Activated CD4-positive, alpha-beta T cell treated with anti-CD3 and anti-CD28 coated beads, Interleukin-2, amount 50 U/mL, for 4 hours (primary cell): ENCODE results near the gene DOC2A.
A peak's percentile ranks its signal among the peaks of the same experiment; 100 is the strongest.

Experiments
- DNase-seq, 2 experiments: peaks; one replicate each; pipeline ENCODE4 v3.0.0-alpha.2; 2020

DOC2A gene

DNA sequence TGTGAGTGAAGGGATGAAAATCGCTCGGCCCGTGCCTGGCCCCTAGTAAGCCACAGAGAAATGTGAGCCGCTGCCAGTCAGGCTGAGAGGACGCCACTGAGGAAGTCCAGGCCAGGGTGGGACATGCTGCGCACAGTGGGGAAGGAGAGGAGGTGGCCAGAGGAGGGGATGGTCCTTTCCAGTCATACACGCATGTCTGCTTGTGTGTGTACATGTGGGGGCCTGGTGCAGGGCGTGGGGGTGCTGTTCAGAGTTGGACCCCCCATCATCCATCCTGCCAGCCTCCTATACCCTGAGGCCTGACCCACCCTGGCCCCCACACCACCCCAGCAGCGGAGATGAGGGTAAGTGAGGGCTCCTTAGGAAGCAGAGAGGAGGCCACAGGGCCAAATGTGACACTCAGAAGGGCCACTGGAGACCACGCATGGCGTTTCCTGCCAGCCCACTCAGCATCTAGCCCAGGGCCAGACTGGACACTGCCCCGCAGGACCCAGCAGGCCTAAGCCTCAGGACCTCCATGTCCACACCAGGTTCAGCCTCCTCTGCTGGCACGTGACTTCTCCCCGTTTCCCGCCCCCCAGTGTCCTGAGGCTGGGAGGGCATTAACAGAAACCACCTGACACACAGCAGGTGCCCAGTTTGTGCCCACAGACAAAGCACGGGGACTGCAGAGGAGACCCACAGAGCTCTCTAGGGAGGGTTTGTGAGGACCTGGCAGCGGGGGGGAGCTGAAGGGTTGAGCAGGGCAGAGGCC is 7.0 kb downstream of the DOC2A start:
- DNase-seq = no peak

DNA sequence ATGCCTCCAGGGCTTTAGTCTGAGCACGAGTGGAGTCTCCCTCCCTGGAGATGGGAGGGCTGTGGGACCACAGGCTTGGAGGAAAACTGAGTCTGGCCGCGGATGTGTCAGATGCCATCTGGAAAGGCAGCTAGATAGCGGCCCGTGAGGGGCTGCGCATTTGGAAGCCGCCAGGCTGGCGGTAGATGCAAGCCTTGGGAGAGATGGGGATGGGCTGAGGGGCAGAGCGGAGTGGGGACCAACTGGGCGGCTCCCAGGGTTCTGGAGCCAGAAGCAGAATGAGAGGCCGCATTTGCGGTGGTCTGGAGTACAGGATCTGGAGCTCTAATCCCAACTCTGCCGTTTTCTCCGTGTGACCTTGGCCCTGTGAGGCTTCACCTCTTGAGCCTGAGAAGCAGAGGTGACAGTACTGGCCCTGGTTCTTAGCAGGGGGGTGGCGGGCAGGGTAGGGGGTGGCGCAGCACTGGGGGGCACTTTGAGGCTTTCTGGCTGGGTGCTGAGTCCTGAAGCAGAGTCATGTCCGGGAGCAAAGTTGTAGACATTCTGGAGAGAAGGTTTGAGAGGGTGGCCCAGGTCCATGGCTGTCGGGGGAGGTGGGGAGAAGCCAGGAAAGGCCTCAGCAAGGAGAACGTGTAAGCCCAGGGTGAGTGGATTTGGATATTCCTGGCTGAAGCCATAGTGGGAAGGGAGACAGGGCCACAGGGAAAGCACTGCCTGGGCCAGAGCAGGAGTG is 8.0 kb downstream of the DOC2A start:
- DNase-seq = no peak

DNA sequence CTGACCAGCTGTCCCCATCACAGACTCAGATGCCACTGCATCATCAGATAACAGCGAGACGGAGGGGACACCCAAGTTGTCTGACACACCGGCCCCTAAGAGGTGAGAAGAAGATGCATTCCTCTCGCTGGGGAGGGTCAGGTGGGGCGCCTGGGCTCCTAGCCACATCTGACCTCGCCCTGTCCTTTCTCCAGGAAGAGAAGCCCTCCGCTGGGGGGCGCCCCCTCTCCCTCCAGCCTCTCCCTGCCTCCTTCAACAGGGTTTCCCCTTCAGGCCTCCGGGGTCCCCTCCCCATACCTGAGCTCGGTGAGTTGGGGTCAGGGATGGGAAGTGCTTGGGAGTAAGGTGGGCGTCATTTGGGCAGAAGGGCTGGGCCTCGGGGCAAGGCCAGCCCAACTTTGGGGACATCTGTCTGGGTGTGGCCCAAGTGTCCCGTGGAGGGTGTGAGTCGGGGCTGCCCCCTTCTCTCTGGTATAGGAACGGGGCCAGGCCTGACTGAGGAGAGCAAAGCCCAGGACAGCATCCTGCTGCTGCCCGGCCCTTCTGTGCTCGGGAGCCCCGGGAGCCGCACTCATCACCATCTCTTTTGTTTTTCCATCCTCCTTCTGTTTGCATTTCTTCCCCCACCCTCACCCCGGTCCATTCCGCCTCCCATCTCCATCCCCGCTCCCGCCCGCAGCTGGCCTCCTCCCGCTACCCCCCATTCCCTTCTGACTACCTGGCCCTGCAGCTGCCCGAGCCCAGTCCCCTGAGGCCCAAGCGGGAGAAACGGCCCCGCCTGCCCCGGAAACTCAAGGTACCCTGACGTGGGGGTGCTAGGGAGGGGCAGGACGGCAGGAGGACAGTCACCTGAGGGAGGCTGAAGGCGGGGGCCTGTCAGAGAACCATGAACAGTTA is 9.8 kb downstream of the DOC2A start:
- DNase-seq = no peak

DNA sequence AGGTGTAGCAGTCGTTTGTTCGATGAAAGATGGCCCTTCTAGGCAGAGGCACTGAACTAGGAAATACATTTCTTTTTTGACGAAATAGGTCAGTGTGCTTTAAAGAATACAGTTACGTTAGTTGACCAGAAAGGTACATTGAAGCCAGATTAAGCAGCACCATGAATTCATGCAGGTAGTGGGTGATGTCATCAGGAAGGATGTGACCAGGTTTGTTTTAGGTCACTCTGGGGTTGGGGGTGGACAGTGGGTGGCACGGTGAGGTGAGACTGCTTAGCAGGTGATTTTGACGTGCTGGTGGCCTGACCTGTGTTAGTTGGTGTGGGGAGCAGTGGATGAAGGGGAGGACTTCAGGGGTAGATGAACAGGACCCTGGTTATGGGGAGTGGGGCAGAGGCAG is 11.2 kb downstream of the DOC2A start:
- DNase-seq = no peak

DNA sequence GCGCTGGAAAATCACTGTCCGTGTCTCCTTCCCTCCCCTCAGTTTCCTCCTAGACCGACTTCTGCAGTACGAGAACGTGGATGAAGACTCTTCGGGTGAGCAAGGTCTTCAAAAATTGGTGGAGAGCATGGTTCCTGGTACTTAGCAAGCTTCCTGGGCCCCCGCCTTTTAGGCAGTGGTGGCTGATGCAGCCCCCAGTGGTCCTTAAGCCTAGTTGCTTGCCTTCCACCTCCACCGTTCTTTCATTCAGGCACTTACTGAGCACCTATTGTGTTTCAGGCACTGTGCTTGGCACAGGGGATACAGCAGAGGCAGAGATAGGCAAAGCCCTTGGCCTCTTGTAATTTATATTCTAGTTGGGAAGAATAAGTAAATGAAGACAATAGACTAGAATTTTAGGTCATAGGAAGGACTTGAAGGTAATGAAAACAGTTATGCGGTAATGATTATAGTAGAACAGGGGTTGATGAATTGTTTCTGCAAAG is 14.0 kb downstream of the DOC2A start:
- DNase-seq = no peak

DNA sequence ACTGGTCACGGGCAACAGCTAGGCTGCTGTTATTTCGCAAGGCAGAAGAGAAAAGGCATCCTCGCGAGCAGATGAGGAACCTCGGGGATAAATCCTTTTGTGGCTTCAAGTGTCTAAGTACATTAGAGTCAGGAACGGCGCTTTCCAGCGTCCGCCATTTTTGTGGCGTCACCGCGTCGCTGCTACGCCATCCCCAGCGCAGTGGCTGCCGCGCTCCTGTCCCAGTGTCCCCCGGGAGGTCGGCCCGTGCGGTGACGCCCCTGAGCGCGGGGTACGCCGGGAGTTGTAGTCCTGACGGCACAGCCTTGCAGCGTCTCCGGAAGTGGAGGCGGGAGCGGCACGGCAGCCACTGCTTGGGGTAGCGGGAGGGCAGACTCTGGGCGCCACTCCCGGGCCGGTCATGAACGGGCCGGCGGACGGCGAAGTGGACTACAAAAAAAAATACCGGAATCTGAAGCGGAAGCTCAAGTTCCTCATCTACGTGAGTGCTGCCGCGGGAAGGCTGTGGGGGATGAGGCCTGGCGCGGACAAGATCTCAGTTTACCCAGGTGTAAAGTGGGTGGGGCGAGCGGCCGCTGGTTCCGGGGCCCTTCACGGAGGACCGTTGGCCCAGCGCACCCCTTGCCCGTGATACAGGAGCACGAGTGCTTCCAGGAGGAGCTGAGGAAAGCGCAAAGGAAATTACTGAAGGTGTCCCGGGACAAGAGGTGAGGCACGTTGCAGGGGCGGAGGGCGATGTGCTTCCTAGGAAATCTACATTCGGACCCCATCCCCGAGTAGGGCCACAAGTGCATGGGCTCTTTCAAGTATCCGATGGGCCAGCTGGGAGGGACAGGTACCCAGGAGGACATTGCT is 14.7 kb downstream of the DOC2A start, which contains the start of gene INO80E:
TSS of gene INO80E (plus strand) at position 331 of the 855 bp plus-strand sequence. CDS start at position 401, 70 bp downstream.
- peak; percentile 99 for DNase-seq

DNA sequence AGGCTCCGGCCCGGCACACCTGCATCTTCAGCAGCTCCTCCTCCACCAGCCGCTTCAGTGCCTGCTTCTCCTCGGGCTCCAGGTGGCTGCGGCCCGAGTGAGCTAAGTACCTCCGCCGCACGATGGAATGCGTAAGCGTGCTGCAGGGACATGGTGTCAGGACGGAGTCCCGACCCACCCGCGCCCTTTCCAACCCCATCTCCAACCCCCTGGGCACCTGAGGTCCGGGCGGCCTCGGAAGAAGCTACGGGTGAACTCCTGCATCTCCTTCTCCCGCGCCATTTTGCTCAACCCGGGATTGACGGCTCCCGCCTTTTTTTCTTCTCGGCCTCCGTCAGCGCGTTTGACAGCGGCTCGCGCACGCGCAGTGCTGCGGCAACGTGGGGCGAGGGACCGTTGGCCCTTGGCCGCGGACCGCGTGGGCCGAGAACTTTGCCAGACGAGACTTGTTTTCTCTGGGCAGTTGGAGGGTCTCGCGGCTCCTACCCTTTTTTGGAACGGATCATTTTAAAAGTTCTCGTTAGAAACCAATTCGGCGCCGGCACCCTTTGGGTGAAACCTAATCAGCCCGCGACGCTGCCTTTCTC is 15.4 kb downstream of the DOC2A start, which contains the start of gene HIRIP3:
TSS of gene HIRIP3 (minus strand) at position 294 of the 587 bp plus-strand sequence. CDS start at position 282, 12 bp downstream.
- DNase-seq = peak; percentile 76

DNA sequence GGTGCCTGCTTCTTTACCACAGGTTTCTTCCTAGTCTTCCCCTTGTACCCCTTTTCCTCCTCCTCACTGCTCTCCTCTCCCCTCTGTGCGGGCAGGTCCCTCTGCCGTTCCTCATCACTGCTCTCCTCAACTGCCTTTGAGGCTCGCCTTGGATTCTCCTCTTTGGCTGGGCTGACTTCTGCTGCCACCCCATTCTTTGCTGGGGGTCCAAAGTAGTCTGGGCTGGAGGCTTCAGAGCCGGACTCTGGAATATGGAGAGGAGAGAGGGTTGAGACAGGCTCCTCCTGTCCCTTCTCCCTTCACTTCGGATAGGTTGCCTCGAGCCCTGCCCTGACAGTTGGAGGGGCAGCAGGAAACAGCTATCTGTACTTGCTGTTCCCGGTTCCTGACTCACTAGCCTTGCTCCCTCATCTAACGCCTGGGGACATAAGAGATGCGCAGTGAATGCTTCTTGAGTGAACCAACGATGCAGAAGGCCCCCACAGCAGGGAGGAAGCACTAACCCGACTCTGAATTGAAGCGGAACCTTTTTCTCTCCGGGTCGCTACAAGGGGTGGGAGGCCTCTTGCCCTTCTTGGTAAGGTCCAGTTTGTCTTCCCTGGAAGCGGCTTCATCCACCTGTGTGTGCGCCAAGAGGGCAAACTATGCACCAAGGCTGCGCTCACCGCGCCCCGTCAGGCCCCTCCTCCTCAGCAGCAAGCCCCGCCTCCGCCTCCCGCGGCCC is 16.1 kb downstream of the DOC2A start:
- peak in 1 of 2 experiments; percentile 63 for DNase-seq

DNA sequence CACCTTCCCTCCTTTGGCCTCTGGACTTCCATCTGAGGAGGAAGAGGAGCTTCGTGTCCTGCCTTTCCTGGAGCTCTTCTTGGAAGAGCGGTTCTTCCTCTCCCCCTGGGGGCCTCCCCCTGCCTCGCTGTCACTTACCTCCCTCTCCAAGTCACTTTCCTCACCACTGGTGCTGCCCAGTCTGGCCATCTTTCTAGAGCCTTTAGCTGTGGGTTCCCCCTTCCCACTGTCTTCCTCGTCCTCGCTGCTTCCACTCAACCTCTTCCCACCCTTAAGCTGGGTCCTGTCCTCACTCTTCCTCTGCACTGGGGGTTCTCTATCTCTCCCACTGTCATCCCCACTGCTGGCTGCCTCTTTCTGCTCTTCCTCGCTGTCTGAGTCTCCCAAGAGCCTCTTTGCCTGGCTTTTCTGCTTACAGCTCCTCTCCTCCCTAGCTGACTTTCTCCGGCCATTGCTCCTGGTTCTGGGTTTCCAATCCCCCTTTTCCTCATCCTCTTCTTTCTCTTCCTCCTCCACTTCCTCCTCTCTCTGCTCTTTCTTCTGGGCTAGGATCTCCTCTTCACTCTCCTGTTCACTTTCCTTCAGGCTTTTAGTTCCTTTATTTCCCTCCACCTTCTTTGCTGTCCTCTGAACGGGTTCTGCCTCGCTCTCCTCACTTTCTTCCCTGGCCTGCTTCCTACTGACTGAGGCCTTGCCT is 16.8 kb downstream of the DOC2A start:
- no peak for DNase-seq

DNA sequence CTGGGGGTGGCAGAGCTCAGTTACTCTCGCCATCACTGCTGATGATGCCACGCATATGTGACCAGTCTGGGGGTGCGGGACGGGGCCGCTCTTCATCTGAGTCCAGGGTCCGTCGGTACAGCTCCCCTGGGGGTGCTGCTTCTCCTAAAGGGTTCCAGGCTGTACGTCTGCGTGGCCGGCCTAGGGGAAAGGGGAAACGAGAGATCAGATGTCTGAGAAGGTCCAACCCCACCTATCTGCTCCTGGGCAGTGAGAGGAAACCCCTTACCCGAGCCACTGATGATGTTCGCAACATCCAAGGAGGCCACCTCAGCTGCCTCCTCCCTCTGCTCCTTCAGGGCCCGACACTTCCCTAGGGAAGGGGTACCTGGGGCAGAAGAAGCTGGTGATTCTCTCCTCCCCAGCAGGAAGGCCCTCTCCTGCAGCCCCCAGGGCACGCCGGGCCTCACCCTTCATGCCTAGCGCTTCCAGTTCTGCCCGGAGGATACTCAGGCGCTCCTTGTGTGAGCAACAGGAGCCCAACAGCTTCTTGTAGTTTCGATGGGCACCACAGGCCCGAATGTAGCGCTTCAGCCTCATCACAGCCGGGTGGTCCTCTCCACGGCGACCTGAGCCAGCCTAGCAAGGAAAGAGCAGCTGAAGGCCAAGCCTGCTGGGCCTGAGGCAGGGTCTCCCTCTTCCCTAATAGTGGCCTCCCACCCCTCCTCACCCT is 17.5 kb downstream of the DOC2A start:
- DNase-seq = no peak

DNA sequence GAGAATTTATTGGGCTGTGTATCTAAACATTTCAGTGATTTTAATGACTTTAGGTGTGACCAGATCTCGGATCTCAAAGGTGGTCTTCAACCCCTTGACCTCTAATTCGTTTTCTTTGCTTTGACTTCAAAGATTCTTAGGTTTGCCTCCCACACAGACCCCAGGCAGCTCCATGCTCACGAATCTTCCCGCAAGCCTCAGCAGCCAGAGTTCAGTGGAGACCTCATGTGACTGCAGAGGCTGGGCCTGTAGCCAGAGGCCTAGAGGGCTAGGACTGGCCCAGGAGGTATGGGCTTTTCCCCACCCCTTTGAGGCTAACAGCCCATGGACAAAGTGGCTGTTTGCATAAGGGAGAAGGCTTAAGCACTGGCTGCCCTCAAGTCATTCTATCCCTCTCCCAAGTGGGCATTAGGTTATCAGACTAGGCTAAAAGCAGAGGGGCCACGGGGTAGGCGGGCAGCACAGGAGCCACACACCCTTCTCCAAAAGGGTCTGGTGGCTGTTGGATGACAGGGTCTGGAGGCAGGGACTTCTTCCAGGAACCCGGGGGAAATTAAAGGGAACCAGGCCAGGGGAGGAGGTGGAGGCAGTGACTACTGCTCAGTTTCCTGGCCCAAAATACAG is 18.4 kb downstream of the DOC2A start:
- no peak for DNase-seq

DNA sequence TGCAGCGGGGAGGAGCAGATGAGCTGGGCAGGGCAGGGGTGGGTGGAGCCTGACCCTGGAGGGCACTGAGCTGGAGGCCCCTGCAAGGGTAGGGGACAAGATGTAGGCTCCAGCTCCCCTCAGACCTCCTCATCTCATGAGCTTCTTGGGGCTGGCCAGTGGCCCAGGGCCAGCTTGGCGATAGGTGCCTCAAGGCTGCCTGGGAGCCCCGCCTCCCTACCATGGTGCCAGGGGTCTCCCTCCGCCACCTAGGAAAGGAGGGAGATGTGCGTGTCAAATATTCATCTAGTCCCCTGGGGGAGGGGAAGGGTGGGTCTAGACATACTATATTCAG is 19.3 kb downstream of the DOC2A start:
- DNase-seq = no peak

DNA sequence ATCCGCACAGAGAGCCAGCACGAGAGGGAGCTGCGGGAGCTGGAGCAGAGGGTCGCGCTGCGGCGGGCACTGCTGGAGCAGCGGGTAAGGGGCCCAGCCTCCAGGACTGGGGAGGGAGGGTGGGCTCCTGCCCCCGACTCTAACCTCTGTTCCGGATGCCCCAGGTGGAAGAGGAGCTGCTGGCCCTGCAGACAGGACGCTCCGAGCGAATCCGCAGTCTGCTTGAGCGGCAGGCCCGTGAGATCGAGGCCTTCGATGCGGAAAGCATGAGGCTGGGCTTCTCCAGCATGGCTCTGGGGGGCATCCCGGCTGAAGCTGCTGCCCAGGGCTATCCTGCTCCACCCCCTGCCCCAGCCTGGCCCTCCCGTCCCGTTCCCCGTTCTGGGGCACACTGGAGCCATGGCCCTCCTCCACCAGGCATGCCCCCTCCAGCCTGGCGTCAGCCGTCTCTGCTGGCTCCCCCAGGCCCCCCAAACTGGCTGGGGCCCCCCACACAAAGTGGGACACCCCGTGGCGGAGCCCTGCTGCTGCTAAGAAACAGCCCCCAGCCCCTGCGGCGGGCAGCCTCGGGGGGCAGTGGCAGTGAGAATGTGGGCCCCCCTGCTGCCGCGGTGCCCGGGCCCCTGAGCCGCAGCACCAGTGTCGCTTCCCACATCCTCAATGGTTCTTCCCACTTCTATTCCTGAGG is 19.8 kb downstream of the DOC2A start:
- DNase-seq = no peak

DNA sequence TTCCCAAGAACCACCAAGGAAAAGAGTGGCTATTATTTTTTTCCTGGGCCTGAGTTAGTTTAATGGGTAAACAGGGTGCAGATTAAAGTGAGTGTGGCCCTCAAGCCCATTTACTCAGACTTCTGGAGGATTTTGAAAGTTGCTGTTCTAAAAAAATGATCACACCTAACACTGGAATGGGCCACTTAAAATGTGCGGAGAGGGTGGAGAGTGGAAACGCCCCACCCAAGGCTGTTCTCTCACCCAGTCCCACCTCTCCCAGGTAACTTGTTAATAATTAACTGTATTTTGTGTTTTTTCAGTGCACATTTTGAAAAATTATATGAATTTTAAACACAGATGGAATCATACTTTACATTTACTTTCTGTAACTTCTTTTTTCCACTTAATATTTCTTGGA is 20.8 kb downstream of the DOC2A start:
- no peak for DNase-seq

DNA sequence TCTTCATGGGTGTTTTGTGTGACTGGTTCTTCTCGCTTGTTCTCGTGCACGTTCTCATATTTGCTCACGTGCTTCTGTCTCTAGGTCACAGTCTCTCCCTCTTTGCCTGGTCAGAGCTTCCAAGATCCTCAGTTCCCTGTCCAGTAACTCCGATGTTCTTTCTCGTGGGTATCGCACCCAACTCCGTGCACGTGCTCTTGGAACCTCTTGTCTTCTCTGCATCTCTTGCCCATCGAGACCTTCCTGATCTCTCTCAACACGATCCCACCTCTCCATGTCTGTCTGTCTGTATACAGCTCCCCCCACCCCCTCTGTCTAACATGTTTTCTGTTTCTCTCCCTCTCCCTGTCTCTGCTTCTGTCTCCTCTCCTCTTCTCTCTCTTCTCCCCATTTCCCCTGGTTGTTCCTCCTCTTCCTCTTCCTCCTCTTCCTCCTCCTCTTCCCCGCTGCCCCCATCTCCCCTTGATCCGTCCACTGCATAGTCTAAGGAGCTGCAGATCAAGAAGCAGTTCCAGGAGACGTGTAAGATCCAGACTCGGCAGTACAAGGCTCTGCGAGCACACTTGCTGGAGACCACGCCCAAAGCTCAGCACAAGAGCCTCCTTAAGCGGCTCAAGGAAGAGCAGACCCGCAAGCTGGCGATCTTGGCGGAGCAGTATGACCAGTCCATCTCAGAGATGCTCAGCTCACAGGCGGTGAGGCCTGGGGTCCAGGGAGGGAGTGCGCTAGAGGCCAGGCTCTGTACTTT is 21.5 kb downstream of the DOC2A start:
- DNase-seq = no peak

DNA sequence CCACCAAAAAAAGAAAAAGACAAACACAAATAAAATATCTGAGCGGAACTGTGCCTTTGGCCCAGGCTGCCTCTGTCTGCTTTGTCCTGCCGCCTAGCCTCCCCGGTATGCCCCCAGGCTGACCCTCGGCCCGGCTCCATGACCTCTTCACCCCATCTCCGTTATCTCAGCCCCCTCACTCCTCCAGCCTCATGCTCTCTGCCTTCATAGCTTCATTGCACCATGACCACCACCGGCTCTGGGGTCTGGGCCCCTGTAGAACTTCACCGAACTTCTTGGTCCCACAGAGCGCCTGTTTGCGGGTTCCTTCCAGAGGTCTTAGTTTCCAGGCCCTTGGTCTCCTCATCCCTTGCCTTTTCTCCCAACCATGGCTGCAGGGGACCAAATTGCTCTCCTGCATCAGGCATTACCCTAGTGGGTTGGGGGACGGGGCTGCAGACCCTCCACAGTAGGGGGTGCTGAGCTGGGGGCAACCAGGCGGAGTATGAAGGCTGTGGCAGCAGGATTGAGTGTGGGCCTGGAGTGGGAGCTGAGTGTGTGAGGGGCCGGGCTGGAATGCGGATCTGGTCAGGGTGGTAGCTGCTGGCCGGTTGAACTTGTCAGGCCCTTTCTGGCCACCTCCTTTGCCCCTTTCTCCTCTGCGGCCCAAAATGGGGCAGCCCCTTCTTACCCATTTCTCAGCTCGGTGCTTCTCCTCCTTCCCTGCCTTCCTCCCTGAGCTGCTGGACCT is 22.3 kb downstream of the DOC2A start:
- DNase-seq = no peak
